ENCODE data around the gene ADARB1. TPM values are rescaled to one million over a fixed set of nuclear protein-coding genes. Genes with fewer than 3 reads are reported as not detected.
A peak's percentile ranks its signal among the peaks of the same experiment; 100 is the strongest.

The ADARB1 gene
- total RNA-seq, 4 donors from 2014 or later: 18.2 to 57.6 (median 32.0) TPM

DNA sequence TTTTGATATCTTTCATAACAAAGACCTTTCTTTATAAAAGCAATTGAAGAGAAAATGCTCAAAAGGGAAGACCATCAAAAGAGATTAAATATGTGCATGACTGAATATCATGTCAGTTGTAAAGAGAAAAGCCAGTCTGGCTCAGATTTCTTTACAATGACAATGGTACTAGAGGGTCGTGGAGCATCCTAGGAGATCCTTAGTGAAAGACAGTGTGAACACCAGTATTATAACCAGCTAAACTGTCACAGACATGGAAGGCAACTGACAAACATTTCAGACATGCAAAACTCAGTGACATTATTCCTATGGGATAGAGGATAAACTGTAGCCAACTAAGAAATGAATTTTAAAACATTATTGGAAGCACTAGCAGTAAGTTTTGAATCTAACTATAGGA is 27.1 kb upstream of the ADARB1 start:
- 76 to 86% methylated on average over 1 of the region's 1 CpG for WGBS, 2 donors
- no peak for DNase-seq (ENCODE audit: low spot score in 2 of 2)
- Histone ChIP-seq H3K9me3 (peaks cover 0 to 25% (median 0%) of the 10 kb centered on the region in 4 donors), H3K36me3 (no peaks in the 10 kb centered on the region), H3K4me1 (peaks cover 0 to 24% (median 7%) of the 10 kb centered on the region in 4 donors), H3K27me3 (no peaks in the 10 kb centered on the region), H3K4me3 (no peak overlapping the region), H3K27ac (no peak overlapping the region)
- TF ChIP-seq POLR2A (IDR thresholded peaks at IDR 0.05) (no peak), EP300 (IDR thresholded peaks at IDR 0.05) (no peak)
- TF ChIP-seq, protein P1, sequence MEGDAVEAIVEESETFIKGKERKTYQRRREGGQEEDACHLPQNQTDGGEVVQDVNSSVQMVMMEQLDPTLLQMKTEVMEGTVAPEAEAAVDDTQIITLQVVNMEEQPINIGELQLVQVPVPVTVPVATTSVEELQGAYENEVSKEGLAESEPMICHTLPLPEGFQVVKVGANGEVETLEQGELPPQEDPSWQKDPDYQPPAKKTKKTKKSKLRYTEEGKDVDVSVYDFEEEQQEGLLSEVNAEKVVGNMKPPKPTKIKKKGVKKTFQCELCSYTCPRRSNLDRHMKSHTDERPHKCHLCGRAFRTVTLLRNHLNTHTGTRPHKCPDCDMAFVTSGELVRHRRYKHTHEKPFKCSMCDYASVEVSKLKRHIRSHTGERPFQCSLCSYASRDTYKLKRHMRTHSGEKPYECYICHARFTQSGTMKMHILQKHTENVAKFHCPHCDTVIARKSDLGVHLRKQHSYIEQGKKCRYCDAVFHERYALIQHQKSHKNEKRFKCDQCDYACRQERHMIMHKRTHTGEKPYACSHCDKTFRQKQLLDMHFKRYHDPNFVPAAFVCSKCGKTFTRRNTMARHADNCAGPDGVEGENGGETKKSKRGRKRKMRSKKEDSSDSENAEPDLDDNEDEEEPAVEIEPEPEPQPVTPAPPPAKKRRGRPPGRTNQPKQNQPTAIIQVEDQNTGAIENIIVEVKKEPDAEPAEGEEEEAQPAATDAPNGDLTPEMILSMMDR (IDR thresholded peaks at IDR 0.05): no peak

DNA sequence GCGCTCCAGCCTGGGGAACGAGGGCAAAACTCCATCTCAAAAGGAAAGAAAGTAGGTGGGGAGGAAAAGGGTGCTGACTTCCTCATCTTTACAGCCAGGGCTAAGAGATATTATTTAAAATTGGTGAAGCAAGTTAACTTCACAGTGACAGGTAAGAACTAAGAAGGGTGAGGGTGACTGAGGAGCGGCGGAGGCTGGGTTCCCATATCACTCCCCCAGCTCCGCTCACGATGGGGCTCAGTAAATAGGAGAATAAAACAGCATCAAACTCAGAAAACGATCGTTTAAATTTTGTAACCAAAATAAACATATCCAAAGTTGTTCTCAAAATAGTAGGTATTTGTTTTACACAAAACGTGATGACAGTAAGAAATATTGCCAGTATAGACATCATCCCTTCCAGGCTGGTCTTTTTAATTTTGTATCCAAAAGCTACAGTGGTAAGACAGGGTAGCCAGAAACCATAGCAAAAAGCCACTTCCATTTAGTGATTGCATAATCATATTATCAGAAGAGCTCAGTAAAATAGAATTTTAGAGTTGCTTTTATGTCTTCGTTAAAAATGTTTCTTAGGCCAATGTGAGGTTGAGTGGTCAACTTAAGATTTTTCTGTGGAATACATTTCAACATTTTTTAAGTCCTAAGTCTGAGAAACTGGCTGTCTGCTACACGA is 26.2 kb upstream of the ADARB1 start:
- Histone ChIP-seq H3K4me3 (no peak overlapping the region), H3K27ac (peak overlapping the region in 2 of 4 donors; percentile 17 to 60), H3K36me3 (no peaks in the 10 kb centered on the region), H3K4me1 (peaks cover 0 to 24% (median 7%) of the 10 kb centered on the region in 4 donors), H3K9me3 (peaks cover 0 to 25% (median 0%) of the 10 kb centered on the region in 4 donors), H3K27me3 (no peaks in the 10 kb centered on the region)
- 72 to 75% methylated on average over 11 of the region's 11 CpGs for WGBS, 2 donors
- TF ChIP-seq EP300 (IDR thresholded peaks at IDR 0.05): peak in 1 of 2 donors; percentile 57
- TF ChIP-seq, protein P1 (IDR thresholded peaks at IDR 0.05): no peak
- no peak for DNase-seq (ENCODE audit: low spot score in 2 of 2)

DNA sequence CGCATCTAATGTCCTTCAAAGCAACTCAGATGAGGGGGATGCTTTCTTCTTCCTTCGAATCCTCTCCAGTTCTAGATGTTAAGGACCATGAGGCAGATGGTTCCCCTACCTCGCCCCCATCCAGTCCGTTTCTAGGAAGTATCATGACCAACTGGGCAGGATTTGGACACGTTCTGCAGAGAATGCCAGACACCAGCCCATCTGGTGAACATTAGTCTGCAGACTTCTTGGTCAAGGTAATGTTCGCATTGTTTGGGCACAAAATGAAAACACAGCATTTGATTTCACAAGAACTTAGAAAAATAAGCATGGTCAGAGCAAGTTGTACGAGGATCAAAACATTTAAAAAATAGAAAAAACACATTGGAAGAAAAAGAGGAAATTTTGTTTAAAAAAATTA is 25.4 kb upstream of the ADARB1 start:
- DNase-seq (ENCODE audit: low spot score in 2 of 2): no peak
- H3K27ac ChIP-seq: no peak overlapping the region
- peak in 1 of 2 donors; percentile 19 for TF ChIP-seq EP300 (IDR thresholded peaks at IDR 0.05)
- TF ChIP-seq, protein P1 (IDR thresholded peaks at IDR 0.05): no peak
- TF ChIP-seq POLR2A (IDR thresholded peaks at IDR 0.05): no peak

DNA sequence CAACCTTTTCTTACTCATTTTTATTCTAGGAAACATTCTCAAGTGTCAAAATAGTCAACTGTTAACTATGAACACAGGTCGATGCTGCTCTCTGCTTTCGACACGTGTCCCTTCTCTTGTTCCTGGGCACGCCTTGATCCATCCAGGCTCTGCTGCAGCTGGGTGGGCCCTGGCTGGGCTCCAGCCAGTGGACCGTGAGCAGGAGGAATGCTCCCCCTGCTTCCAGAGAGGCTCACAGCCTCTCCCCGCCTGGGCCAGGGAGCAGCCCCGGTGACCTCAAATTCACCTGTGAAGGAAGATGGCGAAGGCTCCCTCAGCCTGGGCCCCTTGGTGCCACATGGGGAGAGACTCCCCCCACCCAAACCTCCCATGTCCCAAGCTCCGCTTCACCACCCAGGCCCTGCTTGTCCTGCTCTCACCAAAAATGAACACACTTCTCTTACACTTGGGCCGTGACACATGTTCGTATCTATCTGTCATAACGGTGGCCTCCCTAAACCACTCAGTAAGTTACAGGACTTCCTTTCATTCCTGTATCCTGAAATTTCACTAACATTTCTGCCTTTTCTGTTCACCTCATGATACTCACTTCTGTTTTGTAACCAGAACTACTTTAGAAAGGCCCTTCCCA is 24.6 kb upstream of the ADARB1 start:
- no peak for DNase-seq (ENCODE audit: low spot score in 2 of 2)
- TF ChIP-seq EP300 (IDR thresholded peaks at IDR 0.05) (no peak), POLR2A (IDR thresholded peaks at IDR 0.05) (no peak)
- TF ChIP-seq, protein P1 (IDR thresholded peaks at IDR 0.05): no peak
- 72 to 77% methylated on average over 12 of the region's 12 CpGs for WGBS, 2 donors
- Histone ChIP-seq H3K4me3 (no peak overlapping the region), H3K27ac (peak overlapping the region in 2 of 4 donors; percentile 48 to 55), H3K9me3 (peaks cover 0 to 25% (median 0%) of the 10 kb centered on the region in 4 donors), H3K36me3 (no peaks in the 10 kb centered on the region), H3K27me3 (peaks cover 0 to 2% of the 10 kb centered on the region in 2 donors), H3K4me1 (peaks cover 0 to 24% (median 7%) of the 10 kb centered on the region in 4 donors)

More for the DNA sequence above, 25.4 kb upstream of the ADARB1 start:
- H3K4me3 ChIP-seq: no peak overlapping the region
- no peaks in the 10 kb centered on the region for H3K36me3 ChIP-seq
- no peaks in the 10 kb centered on the region for H3K27me3 ChIP-seq
- peaks cover 0 to 24% (median 7%) of the 10 kb centered on the region in 4 donors for H3K4me1 ChIP-seq
- 77 to 79% methylated on average over 7 of the region's 7 CpGs for WGBS, 2 donors
- peaks cover 0 to 25% (median 0%) of the 10 kb centered on the region in 4 donors for H3K9me3 ChIP-seq

DNA sequence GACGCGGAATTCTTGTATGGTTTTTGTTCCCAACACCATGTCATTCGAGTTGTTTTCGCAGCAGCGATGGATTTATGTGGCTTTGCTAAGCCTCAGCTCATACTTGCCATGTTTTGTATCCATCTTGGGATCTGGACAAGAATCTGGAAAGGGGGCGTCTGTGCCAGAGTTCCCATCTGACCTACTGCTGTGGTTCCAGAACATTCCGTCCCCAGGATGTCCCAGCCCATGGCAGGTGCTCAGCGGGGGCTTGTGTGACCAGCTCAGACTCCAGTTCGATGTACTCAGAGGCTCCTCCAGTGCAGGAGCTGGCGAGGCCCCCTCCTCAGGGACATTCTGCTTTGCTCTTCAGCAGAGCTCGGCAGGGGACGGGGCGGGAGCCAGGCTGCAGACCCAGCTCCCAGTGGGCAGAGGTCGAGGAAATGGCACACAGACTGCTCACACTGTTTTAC is 24.0 kb upstream of the ADARB1 start:
- TF ChIP-seq, protein P1 (IDR thresholded peaks at IDR 0.05): no peak
- TF ChIP-seq EP300 (IDR thresholded peaks at IDR 0.05): peak in 1 of 2 donors; percentile 45
- TF ChIP-seq POLR2A (IDR thresholded peaks at IDR 0.05): no peak
- peaks cover 0 to 24% (median 7%) of the 10 kb centered on the region in 4 donors for H3K4me1 ChIP-seq
- peaks cover 0 to 25% (median 0%) of the 10 kb centered on the region in 4 donors for H3K9me3 ChIP-seq
- peaks cover 0 to 6% of the 10 kb centered on the region in 2 donors for H3K27me3 ChIP-seq
- no peak overlapping the region for H3K4me3 ChIP-seq
- 75 to 77% methylated on average over 14 of the region's 14 CpGs for WGBS, 2 donors
- peak overlapping the region in 1 of 4 donors; percentile 48 for H3K27ac ChIP-seq
- no peak for DNase-seq (ENCODE audit: low spot score in 2 of 2)
- H3K36me3 ChIP-seq: no peaks in the 10 kb centered on the region

Measured in tibial nerve (tissue), 4 donors.